ENCODE data around the gene LGALS1.
A peak's percentile ranks its signal among the peaks of the same experiment; 100 is the strongest.
"Not testable (repeated sequence)": the region's sequence is repeated elsewhere in the genome, so short reads cannot be mapped to it uniquely, and the experiment has no call there.

Gene LGALS1

GRCh38 chr22:37717235-37717634 is 41.8 kb downstream of the LGALS1 start:
- not testable (repeated sequence) for DNase-seq (ENCODE audit: low read depth, low spot score)

DNA sequence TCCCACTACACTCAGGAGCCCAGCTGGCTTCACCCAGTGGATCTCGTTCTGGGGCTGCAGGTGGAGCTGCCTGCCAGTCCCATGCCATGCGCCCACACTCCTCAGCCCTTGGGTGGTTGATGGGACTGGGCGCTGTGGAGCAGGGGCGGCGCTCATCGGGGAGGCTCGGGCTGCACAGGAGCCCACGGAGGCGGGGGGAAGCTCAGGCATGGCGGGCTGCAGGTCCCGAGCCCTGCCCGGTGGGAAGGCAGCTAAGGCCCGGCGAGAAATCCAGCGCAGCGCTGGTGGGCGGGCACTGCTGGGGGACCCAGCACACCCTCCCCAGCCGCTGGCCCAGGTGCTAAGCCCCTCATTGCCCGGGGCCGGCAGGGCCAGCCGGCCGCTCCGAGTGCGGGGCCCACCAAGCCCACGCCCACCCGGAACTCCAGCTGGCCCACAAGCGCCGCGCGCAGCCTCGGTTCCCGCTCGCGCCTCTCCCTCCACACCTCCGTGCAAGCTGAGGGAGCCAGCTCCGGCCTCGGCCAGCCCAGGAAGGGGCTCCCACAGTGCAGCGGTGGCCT is 42.4 kb downstream of the LGALS1 start:
- not testable (repeated sequence) for DNase-seq (ENCODE audit: low read depth, low spot score)

- DNase-seq (ENCODE audit: low read depth, low spot score): no peak
Measured at GRCh38 chr22:37725551-37726240, 50.3 kb downstream of the LGALS1 start.

GRCh38 chr22:37726241-37726887 is 50.9 kb downstream of the LGALS1 start:
- DNase-seq (ENCODE audit: low read depth, low spot score): peak; percentile 33

- no peak for DNase-seq (ENCODE audit: low read depth, low spot score)
Measured at GRCh38 chr22:37728620-37729019, 53.2 kb downstream of the LGALS1 start.

Data from astrocyte of the hippocampus (primary cell).